ENCODE measurements around the gene ZNF224. TPM values are rescaled to one million over a fixed set of nuclear protein-coding genes. Genes with fewer than 3 reads are reported as not detected.
A peak's percentile ranks its signal among the peaks of the same experiment; 100 is the strongest.

ZNF224 gene
- total and polyA plus RNA-seq, 2 of the 13 experiments (the other 11 are each of a cell fraction or from before 2014, with no cell fraction given), result 13.0 to 16.1 TPM

DNA sequence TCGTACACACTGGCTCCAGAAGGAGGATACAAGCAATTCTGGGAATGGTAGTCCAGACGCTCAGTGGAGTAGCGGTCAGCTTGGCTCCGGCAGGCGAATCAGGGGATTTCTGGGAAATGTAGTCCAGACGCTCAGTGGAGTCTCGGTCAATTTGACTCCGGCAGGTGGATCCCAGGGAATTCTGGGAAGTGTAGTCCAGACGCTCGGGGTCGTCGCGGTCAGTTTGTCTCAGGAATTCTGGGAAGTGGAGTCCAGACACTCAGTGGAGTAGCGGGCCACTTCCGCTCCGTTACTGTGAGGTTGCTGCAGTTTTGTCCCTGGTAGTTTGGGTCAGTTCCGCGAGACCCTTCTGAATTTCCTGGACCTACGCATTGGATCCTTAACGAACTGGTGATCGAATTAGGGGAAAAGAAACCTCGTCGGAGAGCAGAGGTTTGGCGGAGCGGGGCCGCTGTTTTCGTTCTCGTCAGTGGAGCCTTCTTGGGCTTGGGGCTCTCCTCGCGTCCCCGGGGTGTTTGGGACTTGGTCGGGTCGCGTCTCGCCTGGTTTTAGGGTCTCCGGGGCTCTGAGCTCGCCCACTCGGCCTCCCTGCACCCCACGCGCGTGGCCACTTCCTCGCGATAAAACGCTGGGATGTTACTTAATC is 19.1 kb downstream of the ZNF224 start, which contains the start of gene ZNF225 (continued):
- TF ChIP-seq, protein P1, sequence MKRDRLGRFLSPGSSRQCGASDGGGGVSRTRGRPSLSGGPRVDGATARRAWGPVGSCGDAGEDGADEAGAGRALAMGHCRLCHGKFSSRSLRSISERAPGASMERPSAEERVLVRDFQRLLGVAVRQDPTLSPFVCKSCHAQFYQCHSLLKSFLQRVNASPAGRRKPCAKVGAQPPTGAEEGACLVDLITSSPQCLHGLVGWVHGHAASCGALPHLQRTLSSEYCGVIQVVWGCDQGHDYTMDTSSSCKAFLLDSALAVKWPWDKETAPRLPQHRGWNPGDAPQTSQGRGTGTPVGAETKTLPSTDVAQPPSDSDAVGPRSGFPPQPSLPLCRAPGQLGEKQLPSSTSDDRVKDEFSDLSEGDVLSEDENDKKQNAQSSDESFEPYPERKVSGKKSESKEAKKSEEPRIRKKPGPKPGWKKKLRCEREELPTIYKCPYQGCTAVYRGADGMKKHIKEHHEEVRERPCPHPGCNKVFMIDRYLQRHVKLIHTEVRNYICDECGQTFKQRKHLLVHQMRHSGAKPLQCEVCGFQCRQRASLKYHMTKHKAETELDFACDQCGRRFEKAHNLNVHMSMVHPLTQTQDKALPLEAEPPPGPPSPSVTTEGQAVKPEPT (CRISPR knock-in tag; IDR thresholded peaks at IDR 0.05; ENCODE audit: low read depth), result no peak
- TF ChIP-seq SP5 (CRISPR knock-in tag; IDR thresholded peaks at IDR 0.05; ENCODE audit: borderline replicate concordance, low read depth) (no peak), BRD4 (CRISPR knock-in tag; IDR thresholded peaks at IDR 0.05) (no peak), ZBTB26 (CRISPR knock-in tag; IDR thresholded peaks at IDR 0.05; ENCODE audit: borderline replicate concordance) (no peak), HMG20A (CRISPR knock-in tag; IDR thresholded peaks at IDR 0.05; ENCODE audit: borderline replicate concordance) (no peak; the same call in 1 of the 2 replicates), ZNF282 (IDR thresholded peaks at IDR 0.05; ENCODE audit: partially characterized antibody) (no peak), PRPF4 (IDR thresholded peaks at IDR 0.05; ENCODE audit: low read depth, low read length, poor library complexity, severe bottlenecking) (no peak), ZNF333 (CRISPR knock-in tag; IDR thresholded peaks at IDR 0.05; ENCODE audit: borderline replicate concordance) (no peak), SIX1 (CRISPR knock-in tag; IDR thresholded peaks at IDR 0.05; ENCODE audit: borderline replicate concordance) (peak; percentile 28; the same call in 1 of the 2 replicates), MZF1 (CRISPR knock-in tag; IDR thresholded peaks at IDR 0.05; ENCODE audit: borderline replicate concordance) (no peak), AGO1 (IDR thresholded peaks at IDR 0.05; ENCODE audit: low read depth, low read length, poor library complexity, severe bottlenecking) (no peak), GABPB1 (CRISPR knock-in tag; IDR thresholded peaks at IDR 0.05) (peak; percentile 96), RCOR2 (CRISPR knock-in tag; IDR thresholded peaks at IDR 0.05) (no peak)
- TF ChIP-seq, protein P2, sequence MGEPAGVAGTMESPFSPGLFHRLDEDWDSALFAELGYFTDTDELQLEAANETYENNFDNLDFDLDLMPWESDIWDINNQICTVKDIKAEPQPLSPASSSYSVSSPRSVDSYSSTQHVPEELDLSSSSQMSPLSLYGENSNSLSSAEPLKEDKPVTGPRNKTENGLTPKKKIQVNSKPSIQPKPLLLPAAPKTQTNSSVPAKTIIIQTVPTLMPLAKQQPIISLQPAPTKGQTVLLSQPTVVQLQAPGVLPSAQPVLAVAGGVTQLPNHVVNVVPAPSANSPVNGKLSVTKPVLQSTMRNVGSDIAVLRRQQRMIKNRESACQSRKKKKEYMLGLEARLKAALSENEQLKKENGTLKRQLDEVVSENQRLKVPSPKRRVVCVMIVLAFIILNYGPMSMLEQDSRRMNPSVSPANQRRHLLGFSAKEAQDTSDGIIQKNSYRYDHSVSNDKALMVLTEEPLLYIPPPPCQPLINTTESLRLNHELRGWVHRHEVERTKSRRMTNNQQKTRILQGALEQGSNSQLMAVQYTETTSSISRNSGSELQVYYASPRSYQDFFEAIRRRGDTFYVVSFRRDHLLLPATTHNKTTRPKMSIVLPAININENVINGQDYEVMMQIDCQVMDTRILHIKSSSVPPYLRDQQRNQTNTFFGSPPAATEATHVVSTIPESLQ (CRISPR knock-in tag; conservative IDR thresholded peaks at IDR 0.05), result no peak
- TF ChIP-seq, protein P3, sequence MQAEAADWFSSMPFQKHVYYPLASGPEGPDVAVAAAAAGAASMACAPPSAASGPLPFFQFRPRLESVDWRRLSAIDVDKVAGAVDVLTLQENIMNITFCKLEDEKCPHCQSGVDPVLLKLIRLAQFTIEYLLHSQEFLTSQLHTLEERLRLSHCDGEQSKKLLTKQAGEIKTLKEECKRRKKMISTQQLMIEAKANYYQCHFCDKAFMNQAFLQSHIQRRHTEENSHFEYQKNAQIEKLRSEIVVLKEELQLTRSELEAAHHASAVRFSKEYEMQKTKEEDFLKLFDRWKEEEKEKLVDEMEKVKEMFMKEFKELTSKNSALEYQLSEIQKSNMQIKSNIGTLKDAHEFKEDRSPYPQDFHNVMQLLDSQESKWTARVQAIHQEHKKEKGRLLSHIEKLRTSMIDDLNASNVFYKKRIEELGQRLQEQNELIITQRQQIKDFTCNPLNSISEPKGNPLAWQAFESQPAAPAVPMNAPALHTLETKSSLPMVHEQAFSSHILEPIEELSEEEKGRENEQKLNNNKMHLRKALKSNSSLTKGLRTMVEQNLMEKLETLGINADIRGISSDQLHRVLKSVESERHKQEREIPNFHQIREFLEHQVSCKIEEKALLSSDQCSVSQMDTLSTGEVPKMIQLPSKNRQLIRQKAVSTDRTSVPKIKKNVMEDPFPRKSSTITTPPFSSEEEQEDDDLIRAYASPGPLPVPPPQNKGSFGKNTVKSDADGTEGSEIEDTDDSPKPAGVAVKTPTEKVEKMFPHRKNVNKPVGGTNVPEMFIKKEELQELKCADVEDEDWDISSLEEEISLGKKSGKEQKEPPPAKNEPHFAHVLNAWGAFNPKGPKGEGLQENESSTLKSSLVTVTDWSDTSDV (CRISPR knock-in tag; IDR thresholded peaks at IDR 0.05), result no peak
- TF ChIP-seq, protein P4, sequence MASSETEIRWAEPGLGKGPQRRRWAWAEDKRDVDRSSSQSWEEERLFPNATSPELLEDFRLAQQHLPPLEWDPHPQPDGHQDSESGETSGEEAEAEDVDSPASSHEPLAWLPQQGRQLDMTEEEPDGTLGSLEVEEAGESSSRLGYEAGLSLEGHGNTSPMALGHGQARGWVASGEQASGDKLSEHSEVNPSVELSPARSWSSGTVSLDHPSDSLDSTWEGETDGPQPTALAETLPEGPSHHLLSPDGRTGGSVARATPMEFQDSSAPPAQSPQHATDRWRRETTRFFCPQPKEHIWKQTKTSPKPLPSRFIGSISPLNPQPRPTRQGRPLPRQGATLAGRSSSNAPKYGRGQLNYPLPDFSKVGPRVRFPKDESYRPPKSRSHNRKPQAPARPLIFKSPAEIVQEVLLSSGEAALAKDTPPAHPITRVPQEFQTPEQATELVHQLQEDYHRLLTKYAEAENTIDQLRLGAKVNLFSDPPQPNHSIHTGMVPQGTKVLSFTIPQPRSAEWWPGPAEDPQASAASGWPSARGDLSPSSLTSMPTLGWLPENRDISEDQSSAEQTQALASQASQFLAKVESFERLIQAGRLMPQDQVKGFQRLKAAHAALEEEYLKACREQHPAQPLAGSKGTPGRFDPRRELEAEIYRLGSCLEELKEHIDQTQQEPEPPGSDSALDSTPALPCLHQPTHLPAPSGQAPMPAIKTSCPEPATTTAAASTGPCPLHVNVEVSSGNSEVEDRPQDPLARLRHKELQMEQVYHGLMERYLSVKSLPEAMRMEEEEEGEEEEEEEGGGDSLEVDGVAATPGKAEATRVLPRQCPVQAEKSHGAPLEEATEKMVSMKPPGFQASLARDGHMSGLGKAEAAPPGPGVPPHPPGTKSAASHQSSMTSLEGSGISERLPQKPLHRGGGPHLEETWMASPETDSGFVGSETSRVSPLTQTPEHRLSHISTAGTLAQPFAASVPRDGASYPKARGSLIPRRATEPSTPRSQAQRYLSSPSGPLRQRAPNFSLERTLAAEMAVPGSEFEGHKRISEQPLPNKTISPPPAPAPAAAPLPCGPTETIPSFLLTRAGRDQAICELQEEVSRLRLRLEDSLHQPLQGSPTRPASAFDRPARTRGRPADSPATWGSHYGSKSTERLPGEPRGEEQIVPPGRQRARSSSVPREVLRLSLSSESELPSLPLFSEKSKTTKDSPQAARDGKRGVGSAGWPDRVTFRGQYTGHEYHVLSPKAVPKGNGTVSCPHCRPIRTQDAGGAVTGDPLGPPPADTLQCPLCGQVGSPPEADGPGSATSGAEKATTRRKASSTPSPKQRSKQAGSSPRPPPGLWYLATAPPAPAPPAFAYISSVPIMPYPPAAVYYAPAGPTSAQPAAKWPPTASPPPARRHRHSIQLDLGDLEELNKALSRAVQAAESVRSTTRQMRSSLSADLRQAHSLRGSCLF (CRISPR knock-in tag; IDR thresholded peaks at IDR 0.05; ENCODE audit: borderline replicate concordance), result no peak

All from HepG2 (cell line).